ENCODE results near the gene CYRIA.

Gene CYRIA

GRCh38 chr2:16650287-16651249 lies 15.1 kb downstream of the CYRIA start:
- Mint-ChIP-seq H3K27ac (no peak overlapping the region), H3K36me3 (no peaks in the 10 kb centered on the region)
- DNase-seq: no peak

GRCh38 chr2:16649353-16650286 lies 16.0 kb downstream of the CYRIA start:
- no peak for DNase-seq
- CTCF ChIA-PET: interaction anchor here (1.1 kb wide), 1 partner anchor 10 kb away, joined by 4 read pairs; no protein-coding TSS in a partner anchor
- H3K4me3 Mint-ChIP-seq: no peak overlapping the region
- H3K9me3 Mint-ChIP-seq: no peaks in the 10 kb centered on the region
- no peaks in the 10 kb centered on the region for H3K36me3 Mint-ChIP-seq
- no peaks in the 10 kb centered on the region for H3K27me3 Mint-ChIP-seq
- no peak overlapping the region for H3K27ac Mint-ChIP-seq
- no peaks in the 10 kb centered on the region for H3K4me1 Mint-ChIP-seq

More at GRCh38 chr2:16650287-16651249, 15.1 kb downstream of the CYRIA start:
- Mint-ChIP-seq H3K4me3 (no peak overlapping the region), H3K9me3 (no peaks in the 10 kb centered on the region), H3K4me1 (no peaks in the 10 kb centered on the region), H3K27me3 (no peaks in the 10 kb centered on the region)
- CTCF ChIA-PET: interaction anchor here (1.1 to 1.5 kb wide), 3 partner anchors 11 to 36 kb away, joined by 3 to 4 read pairs (median 3); no protein-coding TSS in a partner anchor

GRCh38 chr2:16647992-16648617 lies 17.5 kb downstream of the CYRIA start:
- CTCF ChIA-PET: no interaction called here
- no peak overlapping the region for H3K4me3 Mint-ChIP-seq
- H3K27ac Mint-ChIP-seq: no peak overlapping the region
- H3K9me3 Mint-ChIP-seq: no peaks in the 10 kb centered on the region
- H3K36me3 Mint-ChIP-seq: no peaks in the 10 kb centered on the region
- no peaks in the 10 kb centered on the region for H3K27me3 Mint-ChIP-seq
- H3K4me1 Mint-ChIP-seq: no peaks in the 10 kb centered on the region
- DNase-seq: no peak

GRCh38 chr2:16645775-16646559 lies 19.7 kb downstream of the CYRIA start:
- no peaks in the 10 kb centered on the region for H3K9me3 Mint-ChIP-seq
- no peak overlapping the region for H3K4me3 Mint-ChIP-seq
- DNase-seq: no peak
- H3K36me3 Mint-ChIP-seq: no peaks in the 10 kb centered on the region
- no peak overlapping the region for H3K27ac Mint-ChIP-seq
- H3K4me1 Mint-ChIP-seq: no peaks in the 10 kb centered on the region
- H3K27me3 Mint-ChIP-seq: no peaks in the 10 kb centered on the region
- CTCF ChIA-PET: interaction anchor here (0.9 kb wide), 1 partner anchor 111 kb away, joined by 3 read pairs; no protein-coding TSS in a partner anchor

GRCh38 chr2:16645088-16645487 lies 20.5 kb downstream of the CYRIA start:
- Mint-ChIP-seq H3K9me3 (no peaks in the 10 kb centered on the region), H3K27me3 (no peaks in the 10 kb centered on the region), H3K4me1 (no peaks in the 10 kb centered on the region), H3K4me3 (no peak overlapping the region), H3K27ac (no peak overlapping the region), H3K36me3 (no peaks in the 10 kb centered on the region)
- CTCF ChIA-PET: interaction anchor here (1.7 kb wide), 1 partner anchor 9 kb away, joined by 4 read pairs; no protein-coding TSS in a partner anchor
- no peak for DNase-seq

GRCh38 chr2:16644221-16644925 lies 21.3 kb downstream of the CYRIA start:
- Mint-ChIP-seq H3K27me3 (no peaks in the 10 kb centered on the region), H3K27ac (no peak overlapping the region), H3K4me3 (no peak overlapping the region), H3K36me3 (no peaks in the 10 kb centered on the region), H3K9me3 (no peaks in the 10 kb centered on the region), H3K4me1 (peaks cover under 1% of the 10 kb centered on the region)
- CTCF ChIA-PET: interaction anchor here (1.7 kb wide), 1 partner anchor 10 kb away, joined by 4 read pairs; no protein-coding TSS in a partner anchor
- DNase-seq: no peak

- Mint-ChIP-seq H3K27me3 (no peaks in the 10 kb centered on the region), H3K9me3 (no peaks in the 10 kb centered on the region), H3K36me3 (no peaks in the 10 kb centered on the region), H3K4me3 (no peak overlapping the region), H3K27ac (no peak overlapping the region), H3K4me1 (peaks cover 13% of the 10 kb centered on the region)
- CTCF ChIA-PET: interaction anchor here (1.0 kb wide), 1 partner anchor 34 kb away, joined by 3 read pairs; no protein-coding TSS in a partner anchor
- no peak for DNase-seq
Measured at GRCh38 chr2:16643099-16643498, 22.5 kb downstream of the CYRIA start.

GRCh38 chr2:16642088-16642487 lies 23.5 kb downstream of the CYRIA start:
- DNase-seq: no peak
- Mint-ChIP-seq H3K4me1 (peaks cover 20% of the 10 kb centered on the region), H3K9me3 (peaks cover 2% of the 10 kb centered on the region), H3K27me3 (no peaks in the 10 kb centered on the region), H3K36me3 (peaks cover 3% of the 10 kb centered on the region), H3K27ac (no peak overlapping the region), H3K4me3 (no peak overlapping the region)
- CTCF ChIA-PET: no interaction called here

- no peak for DNase-seq
- CTCF ChIA-PET: no interaction called here
- H3K27ac Mint-ChIP-seq: no peak overlapping the region
- peaks cover under 1% of the 10 kb centered on the region for H3K27me3 Mint-ChIP-seq
- H3K4me3 Mint-ChIP-seq: no peak overlapping the region
- H3K9me3 Mint-ChIP-seq: peaks cover 2% of the 10 kb centered on the region
- H3K36me3 Mint-ChIP-seq: peaks cover 3% of the 10 kb centered on the region
- peaks cover 20% of the 10 kb centered on the region for H3K4me1 Mint-ChIP-seq
Measured at GRCh38 chr2:16641509-16641908, 24.1 kb downstream of the CYRIA start.

- H3K4me1 Mint-ChIP-seq: peaks cover 24% of the 10 kb centered on the region
- H3K36me3 Mint-ChIP-seq: peaks cover 3% of the 10 kb centered on the region
- no peak for DNase-seq
- no peak overlapping the region for H3K4me3 Mint-ChIP-seq
- H3K9me3 Mint-ChIP-seq: peaks cover 2% of the 10 kb centered on the region
- no peak overlapping the region for H3K27ac Mint-ChIP-seq
- H3K27me3 Mint-ChIP-seq: peaks cover 7% of the 10 kb centered on the region
- CTCF ChIA-PET: no interaction called here
Measured at GRCh38 chr2:16640867-16641266, 24.8 kb downstream of the CYRIA start.

- Mint-ChIP-seq H3K4me1 (peaks cover 24% of the 10 kb centered on the region), H3K9me3 (peaks cover 2% of the 10 kb centered on the region), H3K36me3 (peaks cover 3% of the 10 kb centered on the region), H3K27ac (no peak overlapping the region), H3K4me3 (no peak overlapping the region), H3K27me3 (peaks cover 8% of the 10 kb centered on the region)
- DNase-seq: no peak
- CTCF ChIA-PET: interaction anchor here (1.1 to 1.7 kb wide), 2 partner anchors 10 to 27 kb away, joined by 4 read pairs; no protein-coding TSS in a partner anchor
Measured at GRCh38 chr2:16640001-16640700, 25.5 kb downstream of the CYRIA start.

GRCh38 chr2:16639431-16639830 lies 26.2 kb downstream of the CYRIA start:
- Mint-ChIP-seq H3K4me1 (peaks cover 24% of the 10 kb centered on the region), H3K36me3 (peaks cover 3% of the 10 kb centered on the region), H3K27ac (no peak overlapping the region), H3K4me3 (no peak overlapping the region), H3K27me3 (peaks cover 11% of the 10 kb centered on the region), H3K9me3 (peaks cover 2% of the 10 kb centered on the region)
- CTCF ChIA-PET: interaction anchor here (1.1 to 1.7 kb wide), 4 partner anchors 11 to 117 kb away, joined by 3 to 7 read pairs (median 4); no protein-coding TSS in a partner anchor
- no peak for DNase-seq
